Testis (tissue), 2 donors: ENCODE results near the gene FKBP2.

ENCODE experiments used
- CTCF ChIP-seq, 3 experiments: fragments of 450-650 bp in 2 of 3; fragments of 200-600 bp in 1 of 3; sonication (generic) in 1 of 3; IDR thresholded peaks; one replicate each; pipeline ENCODE4 v1.5.1; 2016 to 2019; ENCODE audit warnings: antibody characterized with exemption in 3 of 3, mild to moderate bottlenecking in 2 of 3, moderate library complexity in 1 of 3
- POLR2A ChIP-seq: fragments of 450-650 bp; IDR thresholded peaks from one replicate; pipeline ENCODE4 v1.6.1; 2017; ENCODE audit warnings: antibody characterized with exemption, mild to moderate bottlenecking, moderate library complexity

GRCh38 chr11:64238999-64239398 lies 1.9 kb upstream of the FKBP2 start:
- TF ChIP-seq CTCF (IDR thresholded peaks at IDR 0.05) = no peak
- TF ChIP-seq POLR2A = no peak
